ENCODE data around the gene C11orf98.
"Not testable (repeated sequence)": the region's sequence is repeated elsewhere in the genome, so short reads cannot be mapped to it uniquely, and the experiment has no call there.

Gene C11orf98

DNA sequence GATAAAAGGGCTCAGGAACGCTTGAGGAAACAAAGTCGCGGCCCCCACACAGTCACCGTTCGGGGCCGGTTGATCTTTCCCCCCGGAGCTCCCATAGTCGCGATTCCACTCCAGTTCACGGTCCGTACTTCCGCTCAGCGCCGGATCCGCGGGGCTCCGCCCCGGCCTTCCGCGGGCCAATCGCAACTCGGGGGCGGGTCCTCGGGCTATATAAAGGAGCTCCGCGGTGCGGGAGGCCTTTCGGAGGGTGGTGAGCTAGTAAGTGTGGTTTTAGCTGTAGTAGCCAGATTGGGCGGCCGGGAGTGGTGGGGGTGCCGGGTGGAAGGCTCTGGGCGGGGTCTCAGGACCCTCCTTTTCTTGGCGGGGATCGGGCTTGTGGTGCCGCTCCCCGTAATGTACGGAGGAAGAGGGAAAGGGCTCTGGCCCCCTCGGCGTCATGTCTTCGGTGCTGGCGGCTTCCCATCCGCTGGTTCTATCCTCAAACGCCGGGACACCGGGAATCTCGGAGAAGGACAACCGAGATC is at the start of gene C11orf98, which contains the start of gene CSKMT:
Gene C11orf98 (minus strand): TSS at position 136 of the 524 bp plus-strand sequence. CDS start 41 bp downstream, at position 95.
Gene CSKMT (plus strand): TSS at position 238 of the 524 bp plus-strand sequence. CDS start 568 bp downstream, outside the sequence.
- in situ Hi-C loops (cut with HindIII; ENCODE audit: low sequenced_read_pairs), result no loop called here

DNA sequence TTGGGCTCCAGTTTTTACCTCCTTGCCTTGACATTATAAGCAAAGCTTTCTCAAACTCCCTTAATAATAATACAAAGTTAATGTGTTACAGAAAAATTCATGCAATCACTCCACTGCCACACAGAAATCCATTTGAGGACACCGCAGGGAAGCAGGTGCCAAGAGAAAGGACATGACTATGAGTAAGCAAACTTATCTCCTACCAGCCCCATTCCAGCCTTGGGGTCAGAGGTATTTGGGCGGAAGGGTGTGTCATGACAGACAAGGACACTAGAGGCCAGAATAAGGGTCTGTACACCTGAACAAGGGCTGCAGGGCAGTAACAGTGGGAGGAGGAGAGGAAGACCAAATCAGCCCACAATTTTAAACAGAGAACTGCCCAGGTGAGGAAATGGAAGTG is 48.3 kb upstream of the C11orf98 start:
- in situ Hi-C loops (cut with HindIII; ENCODE audit: low sequenced_read_pairs), result loop anchor here (10.0 kb wide), 2 partner anchors 61 to 79 kb away; partner anchors contain the start of gene TAF6L

DNA sequence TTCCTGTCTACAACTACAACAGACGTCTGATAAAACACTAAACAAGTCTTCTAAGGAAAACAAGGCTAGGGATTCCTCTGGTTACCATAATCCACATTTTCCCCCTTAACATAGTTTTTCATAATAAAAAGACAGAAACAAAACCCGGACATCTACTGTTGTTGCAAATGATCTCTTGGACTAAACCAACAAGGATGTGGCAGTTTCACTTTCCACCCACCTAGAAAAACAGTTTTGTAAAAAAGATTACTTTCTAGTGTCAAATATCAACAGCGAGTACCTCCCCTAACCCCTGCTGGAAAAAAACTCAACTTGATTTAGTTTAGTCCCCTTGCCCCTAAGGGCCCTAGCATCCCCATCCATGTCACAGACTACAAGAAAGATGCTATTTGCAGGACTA is 47.9 kb upstream of the C11orf98 start:
- in situ Hi-C loops (cut with HindIII; ENCODE audit: low sequenced_read_pairs), result loop anchor here (10.0 kb wide), 2 partner anchors 62 to 78 kb away; partner anchors contain the start of gene TAF6L

DNA sequence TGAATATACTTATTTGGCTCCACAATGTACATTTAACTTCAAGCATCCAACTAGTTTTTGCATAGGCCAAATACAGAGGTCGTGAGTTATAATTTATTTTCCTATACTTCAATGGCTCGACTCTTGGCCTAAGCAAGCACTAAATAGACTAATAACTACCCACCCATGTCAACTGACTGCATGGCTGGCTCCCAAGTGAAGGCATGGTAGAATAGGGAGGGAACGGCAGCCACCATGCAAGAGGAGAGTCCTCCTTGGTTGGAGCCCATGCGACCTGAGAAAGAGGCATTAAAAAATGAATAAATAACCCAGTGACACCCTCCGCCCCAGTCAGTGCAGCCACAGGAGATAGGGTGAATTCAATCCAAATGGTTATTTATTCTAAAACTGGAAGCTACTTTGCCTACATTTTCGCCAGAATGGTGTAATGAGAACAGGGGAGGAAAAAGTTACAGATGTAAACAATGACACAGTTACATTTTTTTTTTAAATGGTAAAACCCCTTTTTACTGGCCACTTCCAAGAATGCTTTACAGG is 47.3 kb upstream of the C11orf98 start:
- in situ Hi-C loops (cut with HindIII; ENCODE audit: low sequenced_read_pairs), result loop anchor here (10.0 kb wide), 2 partner anchors 62 to 78 kb away; partner anchors contain the start of gene TAF6L

DNA sequence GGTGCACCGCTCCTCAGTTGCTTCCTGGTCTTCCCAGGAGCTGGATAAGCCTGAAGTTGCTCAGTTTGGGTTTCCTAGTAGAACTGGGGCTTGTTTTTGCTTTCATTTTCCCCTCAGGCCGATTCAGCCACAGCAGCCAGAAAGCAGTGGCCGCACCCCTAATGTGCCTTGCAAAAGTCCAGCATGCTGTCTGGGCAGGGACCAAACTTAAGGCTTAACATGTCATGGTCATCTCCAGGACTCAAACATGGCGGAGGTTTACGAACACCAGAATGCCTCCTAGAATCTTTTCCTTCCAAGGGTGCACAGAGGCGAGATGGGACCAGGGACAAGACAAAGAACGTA is 45.0 kb upstream of the C11orf98 start:
- in situ Hi-C loops (cut with HindIII; ENCODE audit: low sequenced_read_pairs), result loop anchor here (10.0 kb wide), 2 partner anchors 65 to 75 kb away; partner anchors contain the start of gene TAF6L

GRCh38 chr11:62709247-62710000 is 44.4 kb upstream of the C11orf98 start:
- in situ Hi-C loops (cut with HindIII; ENCODE audit: low sequenced_read_pairs), result no loop called here

DNA sequence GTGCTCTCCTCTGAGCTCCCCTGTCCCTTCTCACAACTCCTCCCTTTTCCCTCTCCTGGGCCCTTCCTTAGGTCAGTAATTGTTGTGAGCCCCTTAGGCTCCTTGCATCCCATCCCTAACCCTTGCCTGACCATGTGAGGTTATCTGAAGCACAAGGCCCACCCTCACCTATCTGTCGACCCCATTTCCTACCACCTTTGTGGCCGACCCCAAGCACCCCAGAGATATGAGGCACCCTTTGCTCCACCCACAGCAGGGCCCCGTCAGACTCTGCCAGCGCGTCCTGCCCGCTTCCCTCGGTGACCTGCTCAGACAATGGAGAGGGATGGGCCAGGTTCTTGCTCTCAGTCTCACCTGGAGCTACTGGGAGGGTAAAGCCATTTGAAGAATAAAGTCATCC is 43.8 kb upstream of the C11orf98 start:
- in situ Hi-C loops (cut with HindIII; ENCODE audit: low sequenced_read_pairs), result no loop called here

DNA sequence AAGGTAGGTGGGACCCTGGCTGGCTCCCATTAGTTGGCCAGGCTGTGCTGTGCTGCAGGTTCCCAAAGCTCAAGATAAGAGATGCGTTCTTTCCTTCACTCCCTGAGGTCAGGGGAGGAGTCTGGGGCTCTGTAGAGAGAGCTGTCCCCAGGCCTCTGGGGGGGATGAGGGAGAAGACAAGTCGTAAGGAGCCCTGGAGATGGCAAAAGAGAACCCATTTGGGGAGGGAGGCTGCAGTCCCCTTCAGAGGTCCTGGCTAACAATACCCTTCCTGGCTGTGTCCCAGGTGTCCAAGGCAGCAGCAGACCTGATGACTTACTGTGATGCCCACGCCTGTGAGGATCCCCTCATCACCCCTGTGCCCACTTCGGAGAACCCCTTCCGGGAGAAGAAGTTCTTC is 43.4 kb upstream of the C11orf98 start:
- in situ Hi-C loops (cut with HindIII; ENCODE audit: low sequenced_read_pairs), result no loop called here

- in situ Hi-C loops (cut with HindIII; ENCODE audit: low sequenced_read_pairs), result no loop called here
Measured at GRCh38 chr11:62707277-62707861, 42.4 kb upstream of the C11orf98 start, which contains the start of the genes BSCL2 and GNG3. BSCL2 (minus strand) TSS chr11:62707424; CDS start chr11:62707195, 229 bp downstream. GNG3 (plus strand) TSS chr11:62707676; CDS start chr11:62708296, 620 bp downstream.

- in situ Hi-C loops (cut with HindIII; ENCODE audit: low sequenced_read_pairs), result no loop called here
Measured at GRCh38 chr11:62706850-62707247, 41.8 kb upstream of the C11orf98 start.

- in situ Hi-C loops (cut with HindIII; ENCODE audit: low sequenced_read_pairs), result no loop called here
Measured at GRCh38 chr11:62705880-62706849, 41.2 kb upstream of the C11orf98 start.

GRCh38 chr11:62705413-62705812 is 40.4 kb upstream of the C11orf98 start:
- in situ Hi-C loops (cut with HindIII; ENCODE audit: low sequenced_read_pairs), result no loop called here

GRCh38 chr11:62703921-62704320 is 38.9 kb upstream of the C11orf98 start:
- in situ Hi-C loops (cut with HindIII; ENCODE audit: low sequenced_read_pairs), result not testable (repeated sequence)

GRCh38 chr11:62702246-62702645 is 37.2 kb upstream of the C11orf98 start:
- in situ Hi-C loops (cut with HindIII; ENCODE audit: low sequenced_read_pairs), result no loop called here

- in situ Hi-C loops (cut with HindIII; ENCODE audit: low sequenced_read_pairs), result loop anchor here (10.0 kb wide), 1 partner anchor 130 kb away; no protein-coding TSS in a partner anchor
Measured at GRCh38 chr11:62694455-62695167, 29.6 kb upstream of the C11orf98 start.

GRCh38 chr11:62693624-62694023 is 28.6 kb upstream of the C11orf98 start:
- in situ Hi-C loops (cut with HindIII; ENCODE audit: low sequenced_read_pairs), result loop anchor here (10.0 kb wide), 1 partner anchor 129 kb away; no protein-coding TSS in a partner anchor

GRCh38 chr11:62689421-62690183 is 24.6 kb upstream of the C11orf98 start, which contains the start of gene LRRN4CL:
LRRN4CL (minus strand) TSS chr11:62689530; CDS start chr11:62688508, 1,022 bp downstream.
- in situ Hi-C loops (cut with HindIII; ENCODE audit: low sequenced_read_pairs), result loop anchor here (10.0 kb wide), 1 partner anchor 125 kb away; no protein-coding TSS in a partner anchor

DNA sequence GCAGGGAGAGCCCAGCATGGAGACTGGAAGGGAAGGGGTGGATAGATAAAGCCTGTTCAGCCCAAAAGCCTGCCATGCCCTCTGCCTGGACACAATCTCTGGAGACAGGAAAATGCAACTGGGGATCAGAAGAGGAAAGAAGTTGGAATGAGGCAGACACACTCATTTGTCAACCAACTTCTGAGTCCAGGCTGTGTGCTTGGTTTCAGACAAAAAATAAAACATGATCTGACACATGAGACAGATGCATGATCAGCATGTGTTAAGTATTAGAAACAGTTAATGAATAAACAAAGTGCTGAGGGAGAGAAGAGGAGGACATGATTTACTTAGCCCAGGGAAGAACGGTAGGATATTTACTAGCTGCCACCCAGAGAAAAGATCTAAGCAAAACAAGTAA is 23.5 kb upstream of the C11orf98 start:
- in situ Hi-C loops (cut with HindIII; ENCODE audit: low sequenced_read_pairs), result no loop called here

Data from endothelial cell of hepatic sinusoid (primary cell).